GM23248 (cell line): Measurements from ENCODE around the gene MOK. TPM values are rescaled to one million over a fixed set of nuclear protein-coding genes. Genes with fewer than 3 reads are reported as not detected.

Source experiments
- DNase-seq: peaks from one replicate; pipeline ENCODE4 v3.0.0-alpha.2; 2015
- H2AFZ ChIP-seq: fragments of 200-600 bp; sonication (generic); 2 replicates; pipeline ENCODE4 v1.6.1; 2016; ENCODE audit warnings: antibody characterized with exemption
- H3F3A ChIP-seq: fragments of 200-600 bp; sonication (generic); 2 replicates; pipeline ENCODE4 v1.6.1; 2016; ENCODE audit warnings: mild to moderate bottlenecking, antibody characterized with exemption, mixed run types; ENCODE audit not compliant: insufficient read depth
- H3K27ac ChIP-seq: fragments of 200-600 bp; sonication (generic); 2 replicates; pipeline ENCODE4 v1.5.1; 2016; ENCODE audit warnings: mild to moderate bottlenecking
- H3K27me3 ChIP-seq: fragments of 200-600 bp; sonication (generic); replicated peaks from 2 replicates; pipeline ENCODE4 v1.6.1; 2016; ENCODE audit warnings: mild to moderate bottlenecking; ENCODE audit not compliant: insufficient read depth
- H3K36me3 ChIP-seq: fragments of 200-600 bp; sonication (generic); 2 replicates; pipeline ENCODE4 v1.6.1; 2016; ENCODE audit warnings: low read depth, mild to moderate bottlenecking
- H3K4me1 ChIP-seq: fragments of 200-600 bp; sonication (generic); 2 replicates; pipeline ENCODE4 v1.6.1; 2016; ENCODE audit warnings: mild to moderate bottlenecking; ENCODE audit not compliant: insufficient read depth
- H3K4me2 ChIP-seq: fragments of 200-600 bp; sonication (generic); one replicate; pipeline ENCODE4 v1.6.1; 2016; ENCODE audit warnings: mild to moderate bottlenecking; ENCODE audit not compliant: unreplicated experiment
- H3K4me3 ChIP-seq: fragments of 200-600 bp; sonication (generic); 2 replicates; pipeline ENCODE4 v1.5.1; 2016; ENCODE audit warnings: mild to moderate bottlenecking
- H3K79me2 ChIP-seq: fragments of 200-600 bp; sonication (generic); 2 replicates; pipeline ENCODE4 v1.6.1; 2016; ENCODE audit warnings: mild to moderate bottlenecking; ENCODE audit not compliant: insufficient read depth
- H3K9ac ChIP-seq: fragments of 200-600 bp; sonication (generic); 2 replicates; pipeline ENCODE4 v1.6.1; 2016; ENCODE audit warnings: mild to moderate bottlenecking
- H3K9me2 ChIP-seq: fragments of 200-600 bp; sonication (generic); 2 replicates; pipeline ENCODE4 v1.6.1; 2016; ENCODE audit warnings: mixed run types, mild to moderate bottlenecking, moderate library complexity; ENCODE audit not compliant: insufficient read depth
- H3K9me3 ChIP-seq: fragments of 200-600 bp; sonication (generic); one replicate; pipeline ENCODE4 v1.6.1; 2017; ENCODE audit warnings: low read depth
- H4K20me1 ChIP-seq: fragments of 200-600 bp; sonication (generic); 2 replicates; pipeline ENCODE4 v1.6.0; 2016; ENCODE audit not compliant: insufficient read depth
- EZH2 ChIP-seq: fragments of 200-600 bp; sonication (generic); IDR thresholded peaks from 2 replicates; pipeline ENCODE4 v1.6.1; 2018; ENCODE audit warnings: antibody characterized with exemption, mild to moderate bottlenecking; ENCODE audit not compliant: insufficient read depth, poor library complexity, severe bottlenecking
- EZH2phosphoT487 ChIP-seq: fragments of 200-600 bp; sonication (generic); IDR thresholded peaks from 2 replicates; pipeline ENCODE4 v1.6.1; 2018; ENCODE audit warnings: antibody characterized with exemption, moderate library complexity, mild to moderate bottlenecking, low read depth; ENCODE audit not compliant: insufficient read depth
- WGBS, 2 experiments: methylation state at CpG; one replicate each; pipeline ENCODE4 v1.1.6; 2015 to 2017; ENCODE audit warnings: low lambda C conversion rate in 2 of 2, low coverage in 1 of 2; ENCODE audit errors: missing lambda C conversion rate in 2 of 2; 5-methylcytosine and 5-hydroxymethylcytosine counted together
- in situ Hi-C: fragments of 300-500 bp; cut with MboI; formaldehyde crosslinking; loops from 2 replicates; pipeline ENCODE4 v1.15.0; 2020
- polyA plus RNA-seq: library from polyadenylated mRNA; unstranded; fragments of >200 nt; fragmentation: Nextera tagmentation; extraction: Ambion mirVana; gene quantifications from 2 replicates; pipeline ENCODE4 v1.2.1, GENCODE V29; 2016
- total RNA-seq: library from RNA; depleted of rRNA; stranded (reverse); fragments of >200 nt; shearing (Covaris generic); gene quantifications from 2 replicates; pipeline ENCODE4 v1.2.3, GENCODE V29; 2014

Gene MOK
- total and polyA plus RNA-seq, 2 experiments from 2014 or later, result 34.9 to 67.9 TPM

DNA sequence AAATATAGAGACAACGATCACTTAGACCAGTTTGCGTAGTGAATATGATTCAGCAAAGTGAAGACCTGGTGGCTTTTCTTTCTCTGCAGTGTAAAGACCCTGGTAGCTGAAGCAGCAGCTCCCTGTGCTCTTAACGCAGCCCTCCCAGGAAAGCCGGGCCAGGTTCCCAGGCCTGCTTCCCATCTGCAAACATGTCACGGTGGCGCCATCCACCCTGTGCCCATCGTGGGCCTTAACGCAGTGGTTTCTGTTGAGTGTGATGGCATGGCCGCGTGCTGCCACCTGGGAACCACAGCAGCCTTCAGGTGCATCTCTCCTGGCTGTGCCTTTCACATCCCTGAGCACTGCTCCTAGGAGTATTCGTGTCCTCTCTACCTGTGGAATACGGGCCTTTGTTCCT lies 93.7 kb downstream of the MOK start:
- Histone ChIP-seq H4K20me1 (no peaks in the 10 kb centered on the region), H3F3A (peaks cover 20% of the 10 kb centered on the region), H3K4me2 (no peak overlapping the region), H3K79me2 (peaks cover 93% of the 10 kb centered on the region), H3K9me2 (no peaks in the 10 kb centered on the region), H2AFZ (no peak overlapping the region), H3K27ac (no peak overlapping the region), H3K36me3 (peaks cover 17% of the 10 kb centered on the region), H3K9me3 (no peaks in the 10 kb centered on the region), H3K9ac (no peak overlapping the region), H3K27me3 (no peaks in the 10 kb centered on the region), H3K4me1 (peaks cover 15% of the 10 kb centered on the region), H3K4me3 (no peak overlapping the region)
- in situ Hi-C loops, result no loop called here
- TF ChIP-seq EZH2, result no peak
- no peak for TF ChIP-seq EZH2phosphoT487
- DNase-seq, result no peak
- WGBS, 2 experiments, result 98 to 99% methylated on average over 12 of the region's 12 CpGs

GRCh38 chr14:102210421-102211042 lies 94.4 kb downstream of the MOK start:
- H4K20me1 ChIP-seq, result no peaks in the 10 kb centered on the region

GRCh38 chr14:102209224-102209966 lies 95.6 kb downstream of the MOK start:
- peaks cover 17% of the 10 kb centered on the region for H3K36me3 ChIP-seq
- no peak overlapping the region for H3K9ac ChIP-seq
- no peaks in the 10 kb centered on the region for H3K27me3 ChIP-seq
- no peak overlapping the region for H3K27ac ChIP-seq
- peaks cover 4% of the 10 kb centered on the region for H3F3A ChIP-seq
- in situ Hi-C loops, result no loop called here
- H2AFZ ChIP-seq, result no peak overlapping the region
- no peaks in the 10 kb centered on the region for H4K20me1 ChIP-seq
- 68 to 72% methylated on average over 19 of the region's 19 CpGs for WGBS, 2 experiments
- no peaks in the 10 kb centered on the region for H3K9me2 ChIP-seq
- no peak for TF ChIP-seq EZH2phosphoT487
- no peak for TF ChIP-seq EZH2
- no peak overlapping the region for H3K4me3 ChIP-seq
- H3K4me1 ChIP-seq, result peaks cover under 1% of the 10 kb centered on the region; the same call in 1 of the 2 replicates
- peaks cover 95% of the 10 kb centered on the region for H3K79me2 ChIP-seq
- H3K4me2 ChIP-seq, result no peak overlapping the region
- DNase-seq, result peak; percentile 58
- H3K9me3 ChIP-seq, result no peaks in the 10 kb centered on the region

More at GRCh38 chr14:102210421-102211042, 94.4 kb downstream of the MOK start:
- TF ChIP-seq EZH2, result no peak
- no peak for TF ChIP-seq EZH2phosphoT487
- Histone ChIP-seq H3K9ac (no peak overlapping the region), H2AFZ (no peak overlapping the region), H3K4me3 (no peak overlapping the region), H3K4me2 (no peak overlapping the region), H3K79me2 (peaks cover 93% of the 10 kb centered on the region), H3K9me3 (no peaks in the 10 kb centered on the region), H3K36me3 (peaks cover 17% of the 10 kb centered on the region), H3K27ac (no peak overlapping the region), H3K9me2 (no peaks in the 10 kb centered on the region), H3F3A (peaks cover 16% of the 10 kb centered on the region), H3K4me1 (peaks cover 11% of the 10 kb centered on the region), H3K27me3 (no peaks in the 10 kb centered on the region)
- in situ Hi-C loops, result no loop called here
- WGBS, 2 experiments, result 89 to 93% methylated on average over 24 to 25 of the region's 25 CpGs
- DNase-seq, result no peak

DNA sequence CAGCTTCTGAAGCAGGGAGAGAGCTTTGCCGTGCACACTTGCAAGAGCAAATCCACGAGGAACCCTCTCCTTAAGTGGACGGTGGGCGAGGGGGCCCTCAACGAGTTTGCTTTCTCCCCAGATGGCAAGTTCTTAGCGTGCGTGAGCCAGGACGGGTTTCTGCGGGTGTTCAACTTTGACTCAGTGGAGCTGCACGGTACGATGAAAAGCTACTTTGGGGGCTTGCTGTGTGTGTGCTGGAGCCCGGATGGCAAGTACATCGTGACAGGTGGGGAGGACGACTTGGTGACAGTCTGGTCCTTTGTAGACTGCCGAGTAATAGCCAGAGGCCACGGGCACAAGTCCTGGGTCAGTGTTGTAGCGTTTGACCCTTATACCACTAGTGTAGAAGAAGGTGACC lies 96.2 kb downstream of the MOK start:
- H3F3A ChIP-seq, result no peaks in the 10 kb centered on the region; the same call in 1 of the 2 replicates
- H2AFZ ChIP-seq, result no peak overlapping the region
- 93% methylated on average over 17 of the region's 17 CpGs for WGBS, 2 experiments
- no peak overlapping the region for H3K27ac ChIP-seq
- peaks cover 93% of the 10 kb centered on the region for H3K79me2 ChIP-seq
- H3K9ac ChIP-seq, result no peak overlapping the region
- no peaks in the 10 kb centered on the region for H4K20me1 ChIP-seq
- H3K4me1 ChIP-seq, result no peaks in the 10 kb centered on the region
- no peak overlapping the region for H3K4me3 ChIP-seq
- no peaks in the 10 kb centered on the region for H3K27me3 ChIP-seq
- H3K4me2 ChIP-seq, result no peak overlapping the region
- H3K36me3 ChIP-seq, result peaks cover 17% of the 10 kb centered on the region
- in situ Hi-C loops, result no loop called here
- no peak for DNase-seq
- no peak for TF ChIP-seq EZH2phosphoT487
- no peak for TF ChIP-seq EZH2
- no peaks in the 10 kb centered on the region for H3K9me3 ChIP-seq
- no peaks in the 10 kb centered on the region for H3K9me2 ChIP-seq
